ENCODE measurements around the gene SRGAP1. TPM values are rescaled to one million over a fixed set of nuclear protein-coding genes. Genes with fewer than 3 reads are reported as not detected.
A peak's percentile ranks its signal among the peaks of the same experiment; 100 is the strongest.

SRGAP1 gene
- total and polyA plus RNA-seq, 2 of the 4 experiments (the other 2 are of a cell fraction), result 10.0 to 10.2 TPM

GRCh38 chr12:63915105-63915800 lies 70.8 kb downstream of the SRGAP1 start:
- Histone ChIP-seq H2AK9ac (replicated peaks; ENCODE audit: low read depth, low read length, poor library complexity) (no peak overlapping the region), H3K9ac (ENCODE audit: low read depth, low read length) (peak overlapping the region; percentile 53; the same call in 1 of the 2 replicates), H3K9me1 (ENCODE audit: insufficient read depth, low read length) (peaks cover 16% of the 10 kb centered on the region), H3K56ac (ENCODE audit: extremely low read depth, insufficient read depth, low read length) (peak overlapping the region; percentile 82; the same call in 1 of the 2 replicates), H2BK15ac (ENCODE audit: low read depth, low read length) (peak overlapping the region; percentile 80; the same call in 2 of the 3 replicates), H4K20me1 (ENCODE audit: insufficient read depth, low read length) (peaks cover 17% of the 10 kb centered on the region), H4K91ac (ENCODE audit: insufficient read depth, low read depth, low read length) (peak overlapping the region; percentile 30; the same call in 1 of the 2 replicates), H3K18ac (ENCODE audit: low read depth, low read length) (peak overlapping the region; percentile 98), H4K5ac (ENCODE audit: low read depth, low read length) (peak overlapping the region; percentile 55), H3K4me2 (ENCODE audit: low read depth, low read length) (peak overlapping the region; percentile 70), H2AFZ (replicated peaks; ENCODE audit: low read length, poor library complexity) (no peak overlapping the region), H3K4me3 (ENCODE audit: insufficient read depth, low read depth, low read length) (no peak overlapping the region), H2BK20ac (ENCODE audit: low read depth, low read length) (peak overlapping the region; percentile 97), H2BK120ac (ENCODE audit: low read depth, low read length) (peak overlapping the region; percentile 94; the same call in 1 of the 2 replicates), H3K36me3 (ENCODE audit: control insufficient read depth, insufficient read depth, low read length) (no peaks in the 10 kb centered on the region), H3K79me1 (ENCODE audit: low read depth in 1 of 2, low read length in 2 of 2) (peaks cover 12 to 60% of the 10 kb centered on the region in 2 experiments), H3K4me1 (ENCODE audit: control insufficient read depth, insufficient read depth, low read length) (peaks cover 22% of the 10 kb centered on the region), H3K14ac (replicated peaks; ENCODE audit: low read depth, low read length) (peak overlapping the region; percentile 26; the same call in 1 of the 2 replicates), H2AK5ac (ENCODE audit: low read depth, low read length) (peak overlapping the region; percentile 35), H3K9me3 (ENCODE audit: control insufficient read depth, insufficient read depth, low read length) (no peaks in the 10 kb centered on the region), H4K8ac (ENCODE audit: low read depth in 2 of 2, low read length in 2 of 2) (peak overlapping the region; percentile 37 to 89), H3K27ac (ENCODE audit: insufficient read depth, low read length) (peak overlapping the region; percentile 99; the same call in 1 of the 2 replicates), H3K4ac (ENCODE audit: low read depth, low read length) (peak overlapping the region; percentile 98; the same call in 1 of the 2 replicates), H3K23ac (ENCODE audit: low read depth, low read length) (peak overlapping the region; percentile 98; the same call in 1 of the 2 replicates), H2BK5ac (ENCODE audit: low read depth, low read length, poor library complexity, severe bottlenecking) (peak overlapping the region; percentile 99), H3K27me3 (ENCODE audit: control insufficient read depth, insufficient read depth, low read length) (no peaks in the 10 kb centered on the region)
- intact Hi-C loops (cut with micrococcal nuclease) (loop anchor here (5.0 to 10.0 kb wide), 3 partner anchors 53 to 340 kb away; no protein-coding TSS in a partner anchor), in situ Hi-C loops (cut with MboI; ENCODE audit: low sequenced_read_pairs) (no loop called here), dilution Hi-C loops (cut with HindIII; ENCODE audit: low sequenced_read_pairs, unreplicated experiment) (no loop called here)
- BruUV-seq (replicated peaks), result no TSS peak
- TF ChIP-seq CTCF (conservative IDR thresholded peaks at IDR 0.05; ENCODE audit: low read depth, low read length) (no peak), MAFK (IDR thresholded peaks at IDR 0.05; ENCODE audit: low read depth, low read length) (peak; percentile 47; the same call in 1 of the 2 replicates)
- no CpG with 5 or more reads among the region's 2 CpGs for WGBS, 2 experiments (ENCODE audit: extremely low coverage in 2 of 2, insufficient read length in 1 of 2)
- ChIA-PET CTCF (no interaction called here), POLR2A (ENCODE audit: unreplicated experiment) (interaction anchor here (0.6 kb wide), 1 partner anchor 107 kb away, joined by 3 read pairs; no protein-coding TSS in a partner anchor)
- ATAC-seq (ENCODE audit: low read depth) (no peak), DNase-seq (peak; percentile 71)
